IMR-90 (cell line): ENCODE results near the gene LRCH4.

ENCODE experiments used
- BHLHE40 ChIP-seq: fragments of 150-350 bp; IDR thresholded peaks from 2 replicates; pipeline ENCODE4 v1.6.1; 2016; ENCODE audit warnings: mild to moderate bottlenecking, low read depth, low read length
- CEBPB ChIP-seq: IDR thresholded peaks from 2 replicates; pipeline ENCODE4 v1.6.1; 2012; ENCODE audit warnings: low read depth, low read length, improper control_type of control experiment
- FOS ChIP-seq: fragments of 150-350 bp; IDR thresholded peaks from 2 replicates; pipeline ENCODE4 v1.6.1; 2016; ENCODE audit warnings: low read depth, low read length
- MXI1 ChIP-seq: IDR thresholded peaks from 2 replicates; pipeline ENCODE4 v1.6.1; 2012; ENCODE audit warnings: low read depth, mild to moderate bottlenecking, low read length, moderate library complexity, borderline replicate concordance
- NFE2L2 ChIP-seq: fragments of 150-350 bp; IDR thresholded peaks from 2 replicates; pipeline ENCODE4 v1.6.1; 2016; ENCODE audit warnings: low read depth, mild to moderate bottlenecking, low read length
- POLR2A ChIP-seq: IDR thresholded peaks from 2 replicates; pipeline ENCODE4 v1.6.1; 2012; ENCODE audit warnings: mild to moderate bottlenecking, low read depth, low read length
- RAD21 ChIP-seq: IDR thresholded peaks from 2 replicates; pipeline ENCODE4 v1.6.1; 2012; ENCODE audit warnings: low read length, improper control_type of control experiment
- RFX5 ChIP-seq: IDR thresholded peaks from 2 replicates; pipeline ENCODE4 v1.8.0; 2012; ENCODE audit warnings: low read depth, mild to moderate bottlenecking, low read length, moderate library complexity
- SMC3 ChIP-seq: fragments of 150-350 bp; IDR thresholded peaks from 2 replicates; pipeline ENCODE4 v1.6.1; 2016; ENCODE audit warnings: low read depth, mild to moderate bottlenecking, antibody characterized with exemption, low read length, moderate library complexity
- TF ChIP-seq, protein P1 (sequence below): conservative IDR thresholded peaks from 2 replicates; pipeline ENCODE4 v1.5.1; 2012; ENCODE audit warnings: mild to moderate bottlenecking, low read depth, low read length, improper control_type of control experiment

DNA sequence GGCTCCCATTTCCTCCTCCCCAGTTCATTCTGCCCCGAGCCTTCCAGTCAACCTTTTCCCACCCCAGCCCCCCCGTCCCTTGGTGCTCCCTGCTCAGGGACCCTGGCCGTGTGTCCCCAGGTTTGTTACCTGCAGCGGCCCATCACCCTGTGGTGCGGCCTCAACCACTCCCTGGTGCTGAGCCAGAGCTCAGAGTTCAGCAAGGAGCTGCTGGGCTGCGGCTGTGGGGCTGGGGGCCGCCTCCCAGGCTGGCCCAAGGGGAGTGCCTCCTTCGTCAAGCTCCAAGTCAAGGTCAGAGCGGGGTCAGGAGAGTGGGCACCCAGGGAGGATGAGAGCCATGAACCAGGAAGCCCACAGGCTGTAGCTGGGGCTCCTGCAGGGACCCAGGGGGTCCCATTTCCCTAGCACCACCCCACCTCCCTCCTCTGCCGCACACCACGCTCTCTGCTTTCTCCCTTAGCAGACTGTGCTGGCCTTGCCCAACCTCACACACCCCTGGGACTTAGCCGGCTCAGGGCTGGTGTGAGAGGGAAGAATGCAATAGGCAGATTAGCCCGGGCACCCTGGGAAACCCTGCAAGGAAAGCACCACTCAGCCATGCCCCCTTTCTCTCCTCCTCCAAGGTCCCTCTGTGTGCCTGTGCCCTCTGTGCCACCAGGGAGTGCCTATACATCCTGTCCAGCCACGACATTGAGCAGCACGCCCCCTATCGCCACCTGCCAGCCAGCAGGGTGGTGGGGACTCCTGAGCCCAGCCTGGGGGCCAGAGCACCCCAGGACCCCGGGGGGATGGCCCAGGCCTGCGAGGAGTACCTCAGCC is 14.2 kb upstream of the LRCH4 start:
- no peak for TF ChIP-seq BHLHE40
- TF ChIP-seq, protein P1, sequence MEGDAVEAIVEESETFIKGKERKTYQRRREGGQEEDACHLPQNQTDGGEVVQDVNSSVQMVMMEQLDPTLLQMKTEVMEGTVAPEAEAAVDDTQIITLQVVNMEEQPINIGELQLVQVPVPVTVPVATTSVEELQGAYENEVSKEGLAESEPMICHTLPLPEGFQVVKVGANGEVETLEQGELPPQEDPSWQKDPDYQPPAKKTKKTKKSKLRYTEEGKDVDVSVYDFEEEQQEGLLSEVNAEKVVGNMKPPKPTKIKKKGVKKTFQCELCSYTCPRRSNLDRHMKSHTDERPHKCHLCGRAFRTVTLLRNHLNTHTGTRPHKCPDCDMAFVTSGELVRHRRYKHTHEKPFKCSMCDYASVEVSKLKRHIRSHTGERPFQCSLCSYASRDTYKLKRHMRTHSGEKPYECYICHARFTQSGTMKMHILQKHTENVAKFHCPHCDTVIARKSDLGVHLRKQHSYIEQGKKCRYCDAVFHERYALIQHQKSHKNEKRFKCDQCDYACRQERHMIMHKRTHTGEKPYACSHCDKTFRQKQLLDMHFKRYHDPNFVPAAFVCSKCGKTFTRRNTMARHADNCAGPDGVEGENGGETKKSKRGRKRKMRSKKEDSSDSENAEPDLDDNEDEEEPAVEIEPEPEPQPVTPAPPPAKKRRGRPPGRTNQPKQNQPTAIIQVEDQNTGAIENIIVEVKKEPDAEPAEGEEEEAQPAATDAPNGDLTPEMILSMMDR: no peak
- no peak for TF ChIP-seq SMC3
- no peak for TF ChIP-seq RAD21
- no peak for TF ChIP-seq MXI1
- TF ChIP-seq RFX5: no peak
- no peak for TF ChIP-seq FOS
- TF ChIP-seq CEBPB: no peak
- no peak for TF ChIP-seq NFE2L2
- TF ChIP-seq POLR2A: no peak
